Neuronal stem cell (in vitro differentiated cells): ENCODE results near the gene PLXND1.

Source experiments
- DNase-seq: peaks from one replicate; pipeline ENCODE4 v3.0.0-alpha.2; 2013; ENCODE audit warnings: low spot score
- H2AFZ ChIP-seq: one replicate; pipeline ENCODE4 v1.6.1; 2013; ENCODE audit warnings: mild to moderate bottlenecking, low read length, inconsistent platforms
- H2AK5ac ChIP-seq: 2 replicates; pipeline ENCODE4 v1.6.1; 2013; ENCODE audit warnings: low read depth, mild to moderate bottlenecking, inconsistent platforms, low read length, moderate library complexity, mixed read lengths
- H2BK120ac ChIP-seq: 2 replicates; pipeline ENCODE4 v1.6.1; 2013; ENCODE audit warnings: low read depth, mild to moderate bottlenecking, inconsistent platforms, low read length, moderate library complexity, mixed read lengths
- H2BK12ac ChIP-seq: one replicate; pipeline ENCODE4 v1.6.1; 2013; ENCODE audit warnings: low read length, inconsistent platforms
- H2BK15ac ChIP-seq: 2 replicates; pipeline ENCODE4 v1.6.1; 2013; ENCODE audit warnings: mild to moderate bottlenecking, low read length, inconsistent platforms, mixed read lengths
- H2BK5ac ChIP-seq: one replicate; pipeline ENCODE4 v1.6.1; 2013; ENCODE audit warnings: inconsistent platforms, mild to moderate bottlenecking, low read length, moderate library complexity
- H3K14ac ChIP-seq: one replicate; pipeline ENCODE4 v1.6.1; 2013; ENCODE audit warnings: low read length, inconsistent platforms
- H3K18ac ChIP-seq: 2 replicates; pipeline ENCODE4 v1.6.1; 2013; ENCODE audit warnings: low read length, inconsistent platforms
- H3K23ac ChIP-seq: 2 replicates; pipeline ENCODE4 v1.6.1; 2013; ENCODE audit warnings: low read depth, mild to moderate bottlenecking, mixed read lengths, low read length, inconsistent platforms; ENCODE audit not compliant: poor library complexity
- H3K27ac ChIP-seq: replicated peaks from 3 replicates; pipeline ENCODE4 v1.5.1; 2013; ENCODE audit warnings: low read length, inconsistent platforms
- H3K27me3 ChIP-seq, 3 experiments: 2 replicates each; pipeline ENCODE4 v1.6.1; 2013; ENCODE audit warnings: low read length in 3 of 3, mild to moderate bottlenecking in 2 of 3, inconsistent platforms in 1 of 3, low read depth in 1 of 3, mixed read lengths in 1 of 3, moderate library complexity in 1 of 3; ENCODE audit not compliant: control insufficient read depth in 3 of 3, insufficient read depth in 3 of 3
- H3K36me3 ChIP-seq, 2 donors: replicated peaks in 1 of 2; 2 replicates each; pipeline ENCODE4 v1.6.1; 2013; ENCODE audit warnings: low read length in 2 of 2; ENCODE audit not compliant: control insufficient read depth in 2 of 2, insufficient read depth in 2 of 2
- H3K4ac ChIP-seq: 2 replicates; pipeline ENCODE4 v1.6.1; 2013; ENCODE audit warnings: inconsistent platforms, mild to moderate bottlenecking, low read length, moderate library complexity
- H3K4me1 ChIP-seq, 2 donors: 1 replicate in 1 of 2; 2 replicates in 1 of 2; pipeline ENCODE4 v1.6.1; 2013; ENCODE audit warnings: low read length in 2 of 2, low read depth in 1 of 2; ENCODE audit not compliant: control insufficient read depth in 2 of 2, insufficient read depth in 1 of 2
- H3K4me2 ChIP-seq: one replicate; pipeline ENCODE4 v1.6.1; 2013; ENCODE audit warnings: mild to moderate bottlenecking, low read length, inconsistent platforms; ENCODE audit not compliant: insufficient read depth, poor library complexity, severe bottlenecking
- H3K4me3 ChIP-seq, 2 donors: 2 replicates each; pipeline ENCODE4 v1.5.1; 2013; ENCODE audit warnings: low read length in 2 of 2, mild to moderate bottlenecking in 2 of 2, inconsistent platforms in 1 of 2, moderate library complexity in 1 of 2
- H3K79me1 ChIP-seq: one replicate; pipeline ENCODE4 v1.6.1; 2013; ENCODE audit warnings: low read depth, mild to moderate bottlenecking, inconsistent platforms, low read length, moderate library complexity
- H3K9ac ChIP-seq: one replicate; pipeline ENCODE4 v1.6.1; 2013; ENCODE audit warnings: mild to moderate bottlenecking, low read depth, low read length, inconsistent platforms; ENCODE audit not compliant: poor library complexity
- H3K9me3 ChIP-seq, 2 donors: replicated peaks in 1 of 2; 2 replicates each; pipeline versions ENCODE3 to v1.6.1; 2013; ENCODE audit warnings: low read length in 2 of 2, mild to moderate bottlenecking in 2 of 2, inconsistent platforms in 1 of 2, low read depth in 1 of 2, mixed read lengths in 1 of 2, moderate library complexity in 1 of 2; ENCODE audit not compliant: control insufficient read depth in 2 of 2, insufficient read depth in 1 of 2
- H4K8ac ChIP-seq: one replicate; pipeline ENCODE4 v1.6.1; 2013; ENCODE audit warnings: low read depth, mild to moderate bottlenecking, inconsistent platforms, low read length, moderate library complexity
- H4K91ac ChIP-seq: one replicate; pipeline ENCODE4 v1.6.1; 2013; ENCODE audit warnings: low read length, low read depth, mild to moderate bottlenecking, inconsistent platforms; ENCODE audit not compliant: poor library complexity
- WGBS, 2 donors: extraction: QIAGEN DNeasy Blood & Tissue Kit; methylation state at CpG; one replicate each; pipeline ENCODE4 v1.1.7; 2013; ENCODE audit warnings: missing lambda C conversion rate in 2 of 2, mixed read lengths in 1 of 2; ENCODE audit not compliant: insufficient read length in 2 of 2, insufficient replicate concordance in 1 of 2; ENCODE audit errors: extremely low coverage in 2 of 2; 5-methylcytosine and 5-hydroxymethylcytosine counted together

The PLXND1 gene

GRCh38 chr3:129594907-129595390 is 11.5 kb downstream of the PLXND1 start:
- peak overlapping the region; percentile 44 for H2AK5ac ChIP-seq

DNA sequence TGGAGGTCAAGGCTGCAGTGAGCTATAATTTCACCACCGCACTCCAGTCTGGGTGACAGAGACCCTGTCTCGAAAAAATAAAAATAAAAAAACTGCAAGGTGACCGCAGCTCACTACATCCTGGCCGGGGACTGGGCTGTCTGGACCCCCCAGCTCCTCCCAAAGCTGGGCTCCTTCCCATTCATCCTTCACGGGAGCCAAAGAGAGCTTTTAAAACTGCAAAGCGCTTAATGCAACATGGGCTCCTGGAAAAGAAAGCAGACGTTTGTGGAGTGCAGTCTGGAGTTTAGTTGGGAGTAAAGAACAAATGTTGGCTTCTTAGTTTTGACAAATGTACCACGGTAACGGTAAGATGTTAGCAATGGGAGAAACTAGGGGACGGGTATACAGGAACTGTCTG is 12.1 kb downstream of the PLXND1 start:
- H3K4me1 ChIP-seq: peaks cover 48 to 87% of the 10 kb centered on the region in 2 donors
- no peaks in the 10 kb centered on the region for H3K36me3 ChIP-seq

More at GRCh38 chr3:129594907-129595390, 11.5 kb downstream of the PLXND1 start:
- H3K4ac ChIP-seq: no peak overlapping the region
- H3K4me1 ChIP-seq: peaks cover 52 to 87% of the 10 kb centered on the region in 2 donors
- peak overlapping the region; percentile 43 for H3K14ac ChIP-seq
- H2BK15ac ChIP-seq: peak overlapping the region; percentile 69
- peak overlapping the region; percentile 34 for H3K9ac ChIP-seq
- no peaks in the 10 kb centered on the region for H3K79me1 ChIP-seq
- H3K9me3 ChIP-seq: no peaks in the 10 kb centered on the region
- peak overlapping the region; percentile 46 for H3K23ac ChIP-seq
- H4K8ac ChIP-seq: no peak overlapping the region
- H3K4me3 ChIP-seq: no peak overlapping the region
- no peak overlapping the region for H2BK5ac ChIP-seq
- H2BK12ac ChIP-seq: peak overlapping the region; percentile 91
- no peak overlapping the region for H4K91ac ChIP-seq
- H3K18ac ChIP-seq: peak overlapping the region; percentile 83
- no peaks in the 10 kb centered on the region for H3K36me3 ChIP-seq
- H3K27me3 ChIP-seq: no peaks in the 10 kb centered on the region
- no CpG with 5 or more reads among the region's 6 CpGs for WGBS, 2 donors
- no peak for DNase-seq
- no peak overlapping the region for H3K4me2 ChIP-seq
- no peak overlapping the region for H2AFZ ChIP-seq
- H2BK120ac ChIP-seq: no peak overlapping the region
- no peak overlapping the region for H3K27ac ChIP-seq

DNA sequence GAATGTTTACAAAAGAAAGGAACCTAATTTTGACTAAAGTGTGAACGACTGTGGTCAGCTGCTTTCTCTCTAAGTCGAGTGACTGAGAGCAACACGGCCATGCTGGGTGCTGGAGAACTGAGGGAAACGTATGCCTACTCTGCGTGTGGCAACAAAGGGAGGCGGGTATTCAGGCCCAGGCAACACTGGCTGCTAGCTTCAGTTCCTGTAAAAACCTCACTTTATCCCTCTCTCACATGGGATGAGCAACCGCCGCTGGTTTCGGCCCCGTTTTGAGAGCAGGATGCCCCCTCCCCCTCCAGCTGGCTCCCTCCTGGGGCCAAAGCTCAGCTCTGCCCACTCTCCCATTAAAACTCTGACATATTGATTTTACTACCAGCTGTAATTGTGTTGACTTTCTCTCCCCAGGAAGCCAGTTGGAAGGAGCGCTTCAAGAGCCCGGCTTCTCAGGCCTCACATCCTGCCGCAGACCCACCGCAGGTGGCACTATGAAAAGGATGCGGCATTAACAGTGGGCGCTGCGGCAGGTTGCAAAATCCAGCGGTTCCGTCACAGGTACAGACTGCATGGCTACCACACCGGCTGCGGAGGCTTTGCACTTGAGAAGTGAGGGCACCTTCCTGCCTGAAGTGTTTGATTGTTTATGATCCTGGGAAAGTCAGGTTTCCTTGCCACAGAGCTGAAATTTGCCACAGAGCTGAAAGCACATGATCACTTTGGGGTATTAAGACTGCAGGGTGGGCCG is 12.7 kb downstream of the PLXND1 start:
- Histone ChIP-seq H3K27ac (no peak overlapping the region), H3K4me2 (no peak overlapping the region), H4K8ac (no peak overlapping the region), H2AK5ac (peak overlapping the region; percentile 91), H3K23ac (no peak overlapping the region), H2BK12ac (no peak overlapping the region), H3K27me3 (no peaks in the 10 kb centered on the region), H2BK120ac (no peak overlapping the region), H2BK15ac (no peak overlapping the region), H3K9me3 (no peaks in the 10 kb centered on the region), H4K91ac (no peak overlapping the region), H3K4ac (no peak overlapping the region), H2AFZ (peak overlapping the region; percentile 46), H3K14ac (no peak overlapping the region), H3K4me1 (peaks cover 46 to 82% of the 10 kb centered on the region in 2 donors), H3K79me1 (no peaks in the 10 kb centered on the region), H3K9ac (no peak overlapping the region), H2BK5ac (no peak overlapping the region), H3K36me3 (no peaks in the 10 kb centered on the region), H3K4me3 (no peak overlapping the region), H3K18ac (peak overlapping the region; percentile 73)
- DNase-seq: no peak
- WGBS, 2 donors: no CpG with 5 or more reads among the region's 22 CpGs

More for the DNA sequence above, 12.1 kb downstream of the PLXND1 start:
- no peak overlapping the region for H2BK12ac ChIP-seq
- WGBS, 2 donors: no CpG with 5 or more reads among the region's 10 CpGs
- no peak overlapping the region for H3K9ac ChIP-seq
- H3K27me3 ChIP-seq: no peaks in the 10 kb centered on the region
- no peak overlapping the region for H2BK120ac ChIP-seq
- no peaks in the 10 kb centered on the region for H3K79me1 ChIP-seq
- no peak overlapping the region for H3K27ac ChIP-seq
- H3K4me2 ChIP-seq: no peak overlapping the region
- no peak for DNase-seq
- no peak overlapping the region for H3K4ac ChIP-seq
- no peak overlapping the region for H3K23ac ChIP-seq
- no peak overlapping the region for H3K14ac ChIP-seq
- H2BK15ac ChIP-seq: no peak overlapping the region
- H4K8ac ChIP-seq: no peak overlapping the region
- H2BK5ac ChIP-seq: no peak overlapping the region
- no peak overlapping the region for H2AK5ac ChIP-seq
- H3K18ac ChIP-seq: no peak overlapping the region
- H2AFZ ChIP-seq: peak overlapping the region; percentile 46
- no peaks in the 10 kb centered on the region for H3K9me3 ChIP-seq
- H4K91ac ChIP-seq: no peak overlapping the region
- no peak overlapping the region for H3K4me3 ChIP-seq

DNA sequence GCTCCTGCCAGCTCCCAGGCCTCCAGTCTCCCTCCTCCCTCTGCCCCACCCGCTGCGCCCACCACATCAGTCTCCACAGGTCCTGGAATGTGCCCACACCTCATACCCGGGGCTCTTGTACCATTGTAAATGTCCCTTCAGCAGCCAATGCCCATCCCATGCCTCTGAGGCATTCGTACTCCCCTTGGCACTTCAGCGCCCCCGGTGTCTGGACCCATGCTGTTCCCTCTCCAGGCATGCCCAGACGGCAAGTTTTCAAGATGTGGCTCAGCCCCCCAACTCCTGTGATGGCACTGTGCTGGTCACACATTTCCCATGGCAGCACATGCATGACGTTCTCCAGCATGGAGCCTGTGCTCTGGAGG is 13.3 kb downstream of the PLXND1 start:
- no peak overlapping the region for H2BK5ac ChIP-seq
- no peaks in the 10 kb centered on the region for H3K27me3 ChIP-seq
- H4K8ac ChIP-seq: no peak overlapping the region
- no peak overlapping the region for H3K4me2 ChIP-seq
- H2AK5ac ChIP-seq: peak overlapping the region; percentile 91
- H3K9ac ChIP-seq: no peak overlapping the region
- H3K79me1 ChIP-seq: no peaks in the 10 kb centered on the region
- H2BK15ac ChIP-seq: no peak overlapping the region
- H3K4ac ChIP-seq: no peak overlapping the region
- WGBS, 2 donors: no CpG with 5 or more reads among the region's 8 CpGs
- no peak overlapping the region for H2BK120ac ChIP-seq
- DNase-seq: no peak
- H3K18ac ChIP-seq: peak overlapping the region; percentile 53
- H2BK12ac ChIP-seq: peak overlapping the region; percentile 67
- H3K36me3 ChIP-seq: no peaks in the 10 kb centered on the region
- no peaks in the 10 kb centered on the region for H3K9me3 ChIP-seq
- no peak overlapping the region for H3K4me3 ChIP-seq
- H2AFZ ChIP-seq: peak overlapping the region; percentile 70
- H3K23ac ChIP-seq: peak overlapping the region; percentile 3
- no peak overlapping the region for H3K27ac ChIP-seq
- H4K91ac ChIP-seq: no peak overlapping the region
- no peak overlapping the region for H3K14ac ChIP-seq
- H3K4me1 ChIP-seq: peaks cover 45 to 79% of the 10 kb centered on the region in 2 donors
